ENCODE data around the gene GYG1. TPM values are rescaled to one million over a fixed set of nuclear protein-coding genes. Genes with fewer than 3 reads are reported as not detected.
A peak's percentile ranks its signal among the peaks of the same experiment; 100 is the strongest.

GYG1 gene
- total RNA-seq, 1 donor from 2014 or later = 41.1 TPM

- TF ChIP-seq CTCF (IDR thresholded peaks at IDR 0.05; ENCODE audit: insufficient read depth, low read length, poor library complexity, severe bottlenecking) = no peak
- no peaks in the 10 kb centered on the region for H3K27me3 ChIP-seq (ENCODE audit: control insufficient read depth, insufficient read depth, low read length)
- H3K4me3 ChIP-seq (ENCODE audit: low read depth, low read length) = peak overlapping the region; percentile 64
- DNase-seq (ENCODE audit: low read depth) = no peak
- H3K36me3 ChIP-seq (ENCODE audit: control insufficient read depth, insufficient read depth, low read length) = no peaks in the 10 kb centered on the region
These were observed 791 bp downstream of the GYG1 start for GRCh38 chr3:148992027-148992634.

GRCh38 chr3:148992635-148993255, 1.4 kb downstream of the GYG1 start:
- H3K4me3 ChIP-seq (ENCODE audit: low read depth, low read length) = no peak overlapping the region
- DNase-seq (ENCODE audit: low read depth) = no peak
- no peaks in the 10 kb centered on the region for H3K27me3 ChIP-seq (ENCODE audit: control insufficient read depth, insufficient read depth, low read length)
- no peaks in the 10 kb centered on the region for H3K36me3 ChIP-seq (ENCODE audit: control insufficient read depth, insufficient read depth, low read length)
- no peak for TF ChIP-seq CTCF (IDR thresholded peaks at IDR 0.05; ENCODE audit: insufficient read depth, low read length, poor library complexity, severe bottlenecking)

DNA sequence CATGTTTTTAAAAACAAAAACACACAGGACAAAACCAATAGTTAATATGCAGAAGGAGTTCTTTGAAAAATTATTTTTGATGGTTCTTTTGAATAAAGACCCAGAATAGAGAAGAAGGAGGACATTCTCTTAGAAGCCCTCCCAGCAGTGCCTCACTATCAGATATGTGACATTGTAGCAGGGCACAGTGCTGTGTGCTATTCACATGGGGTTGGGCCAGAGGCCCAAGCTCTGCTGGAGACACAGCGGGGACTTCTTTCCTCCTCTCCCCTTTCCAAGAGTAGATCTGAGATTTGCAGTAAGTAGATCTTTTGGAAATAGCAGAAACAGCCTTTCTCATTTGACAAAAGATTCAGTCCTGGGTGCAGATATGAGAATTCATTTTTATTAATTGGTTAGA, 6.3 kb downstream of the GYG1 start:
- Histone ChIP-seq H3K36me3 (ENCODE audit: control insufficient read depth, insufficient read depth, low read length) (no peaks in the 10 kb centered on the region), H3K4me3 (ENCODE audit: low read depth, low read length) (no peak overlapping the region), H3K27me3 (ENCODE audit: control insufficient read depth, insufficient read depth, low read length) (no peaks in the 10 kb centered on the region)
- DNase-seq (ENCODE audit: low read depth) = no peak
- no peak for TF ChIP-seq CTCF (IDR thresholded peaks at IDR 0.05; ENCODE audit: insufficient read depth, low read length, poor library complexity, severe bottlenecking)

DNA sequence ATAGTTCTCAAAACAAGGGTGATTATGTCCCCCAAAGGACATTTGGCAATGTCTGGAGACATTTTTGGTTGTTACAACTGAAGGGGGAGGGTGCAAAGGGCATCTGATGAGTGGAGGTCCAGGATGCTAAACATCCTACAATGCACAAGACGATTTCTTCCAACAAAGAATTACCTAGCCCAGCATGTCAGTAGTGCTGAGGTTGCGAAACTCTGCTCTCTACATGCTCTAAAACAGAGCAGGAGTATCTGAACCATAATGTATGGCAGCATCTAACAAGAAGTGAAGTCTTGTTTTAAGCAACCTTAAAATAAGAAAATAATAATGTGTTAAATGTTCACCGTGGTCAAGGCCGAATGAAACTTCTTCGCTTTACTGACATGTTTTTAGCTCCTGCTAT, 7.0 kb downstream of the GYG1 start:
- H3K4me3 ChIP-seq (ENCODE audit: low read depth, low read length) = no peak overlapping the region
- no peaks in the 10 kb centered on the region for H3K36me3 ChIP-seq (ENCODE audit: control insufficient read depth, insufficient read depth, low read length)
- TF ChIP-seq CTCF (IDR thresholded peaks at IDR 0.05; ENCODE audit: insufficient read depth, low read length, poor library complexity, severe bottlenecking) = no peak
- no peak for DNase-seq (ENCODE audit: low read depth)
- H3K27me3 ChIP-seq (ENCODE audit: control insufficient read depth, insufficient read depth, low read length) = no peaks in the 10 kb centered on the region

DNA sequence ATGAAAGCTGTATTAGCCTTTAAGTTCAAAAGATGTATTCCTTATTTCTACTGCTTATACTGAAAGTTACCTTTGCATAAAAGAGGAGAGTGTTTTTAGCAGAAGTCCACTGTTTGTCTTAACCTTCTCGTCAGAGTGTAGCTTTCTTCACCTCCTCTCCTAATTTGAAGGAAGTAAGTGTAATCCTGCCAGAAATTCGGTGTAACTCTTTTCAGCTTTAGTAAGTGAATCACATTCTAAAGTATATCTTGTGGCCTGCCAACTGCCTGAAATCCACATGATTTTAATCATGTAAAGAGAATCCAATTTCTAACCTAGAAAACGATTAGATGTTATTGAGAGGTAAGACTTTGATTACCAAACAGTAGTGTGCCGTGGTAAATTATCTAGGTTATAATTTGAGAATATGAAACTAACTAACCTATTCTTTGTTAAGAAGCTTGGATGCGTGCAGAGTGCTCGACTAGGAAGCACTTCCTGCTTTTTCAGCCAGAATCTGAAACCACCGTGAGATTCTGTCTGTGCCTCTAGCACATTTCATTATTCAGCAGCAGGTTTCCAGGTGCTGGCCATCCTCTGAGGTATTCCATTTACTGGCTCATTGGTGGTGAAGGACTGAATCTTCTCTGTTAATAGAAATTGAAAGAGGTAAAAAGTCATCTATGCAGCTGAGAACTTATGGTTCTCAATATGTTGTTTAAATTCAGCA, 7.5 kb downstream of the GYG1 start:
- TF ChIP-seq CTCF (IDR thresholded peaks at IDR 0.05; ENCODE audit: insufficient read depth, low read length, poor library complexity, severe bottlenecking) = no peak
- no peak for DNase-seq (ENCODE audit: low read depth)
- H3K27me3 ChIP-seq (ENCODE audit: control insufficient read depth, insufficient read depth, low read length) = no peaks in the 10 kb centered on the region
- H3K4me3 ChIP-seq (ENCODE audit: low read depth, low read length) = no peak overlapping the region
- H3K36me3 ChIP-seq (ENCODE audit: control insufficient read depth, insufficient read depth, low read length) = no peaks in the 10 kb centered on the region
